B cell (primary cell): ENCODE measurements around the gene ANKRD29. TPM values are rescaled to one million over a fixed set of nuclear protein-coding genes. Genes with fewer than 3 reads are reported as not detected.

Source experiments
- ATAC-seq: fragments of 200-7000 bp; cut with Tn5 transposase; one replicate; pipeline ENCODE4 v1.10.0; 2021; ENCODE audit warnings: low read depth, mild to moderate bottlenecking, moderate number of reproducible peaks, moderate library complexity
- CTCF ChIA-PET: fragments of 350-600 bp; sonication (Branson Sonifier 250); formaldehyde crosslinking; loops from one replicate; lab custom pipeline; 2021; ENCODE audit warnings: antibody characterized with exemption, inconsistent platforms; lab: Charles Lee
- POLR2A ChIA-PET: fragments of 350-600 bp; sonication (Branson Sonifier 250); formaldehyde crosslinking; loops from one replicate; lab custom pipeline; 2021; ENCODE audit warnings: antibody characterized with exemption; lab: Charles Lee
- DNase-seq: peaks from one replicate; pipeline ENCODE4 v3.0.0; 2013
- H2AFZ ChIP-seq: 2 replicates; pipeline ENCODE4 v1.6.1; 2012; ENCODE audit warnings: mild to moderate bottlenecking, low read depth, low read length; ENCODE audit not compliant: insufficient read depth, poor library complexity, severe bottlenecking
- H3K27ac ChIP-seq, 2 donors: 1 replicate in 1 of 2; 2 replicates in 1 of 2; pipeline ENCODE4 v1.5.1; 2012 to 2013; ENCODE audit warnings: low read length in 2 of 2, mild to moderate bottlenecking in 2 of 2, moderate library complexity in 1 of 2
- H3K27me3 ChIP-seq, 4 experiments: fragments of 200-600 bp in 1 of 4; sonication (generic) in 1 of 4; replicated peaks in 1 of 4; 1 replicate in 2 of 4; 2 replicates in 2 of 4; pipeline versions ENCODE4 v1.6.1 to v1.7.0; 2013 to 2016; ENCODE audit warnings: low read length in 3 of 4, mild to moderate bottlenecking in 2 of 4, mixed read lengths in 1 of 4, moderate library complexity in 1 of 4; ENCODE audit not compliant: insufficient read depth in 4 of 4, control insufficient read depth in 3 of 4; ENCODE audit errors: control extremely low read depth in 1 of 4
- H3K36me3 ChIP-seq, 2 experiments: replicated peaks in 1 of 2; 1 replicate in 1 of 2; 2 replicates in 1 of 2; pipeline versions ENCODE4 v1.6.1 to v1.7.1; 2013; ENCODE audit warnings: low read length in 1 of 2; ENCODE audit not compliant: insufficient read depth in 2 of 2, control insufficient read depth in 1 of 2; ENCODE audit errors: control extremely low read depth in 1 of 2, extremely low read depth in 1 of 2
- H3K4me1 ChIP-seq, 2 donors: fragments of 200-600 bp in 1 of 2; sonication (generic) in 1 of 2; 1 replicate in 1 of 2; 2 replicates in 1 of 2; pipeline versions ENCODE4 v1.5.1 to v1.6.1; 2013 to 2017; ENCODE audit warnings: low read length in 2 of 2; ENCODE audit not compliant: control insufficient read depth in 2 of 2, insufficient read depth in 2 of 2
- H3K4me2 ChIP-seq: replicated peaks from 2 replicates; pipeline ENCODE3; 2012; ENCODE audit warnings: mild to moderate bottlenecking, low read depth, low read length; ENCODE audit not compliant: poor library complexity, severe bottlenecking
- H3K4me3 ChIP-seq, 5 experiments: fragments of 200-600 bp in 1 of 5; sonication (generic) in 1 of 5; 1 replicate in 3 of 5; 2 replicates in 2 of 5; pipeline versions ENCODE4 v1.5.1 to v1.7.0; 2011 to 2016; ENCODE audit warnings: low read length in 4 of 5, mild to moderate bottlenecking in 4 of 5, low read depth in 2 of 5, control low read depth in 1 of 5, moderate library complexity in 1 of 5; ENCODE audit not compliant: insufficient read depth in 1 of 5; ENCODE audit errors: control extremely low read depth in 1 of 5, extremely low read depth in 1 of 5
- H3K79me2 ChIP-seq: fragments of 200-600 bp; sonication (generic); one replicate; pipeline ENCODE4 v1.6.0; 2016; ENCODE audit warnings: low read length; ENCODE audit not compliant: control insufficient read depth, insufficient read depth
- H3K9ac ChIP-seq: fragments of 200-600 bp; sonication (generic); 2 replicates; pipeline ENCODE4 v1.6.1; 2017; ENCODE audit warnings: mild to moderate bottlenecking, low read length, moderate library complexity
- H3K9me3 ChIP-seq, 3 donors: one replicate each; pipeline versions ENCODE4 v1.6.1 to v1.7.1; 2013; ENCODE audit warnings: low read length in 2 of 3; ENCODE audit not compliant: control insufficient read depth in 2 of 3, insufficient read depth in 1 of 3; ENCODE audit errors: control extremely low read depth in 1 of 3
- H4K20me1 ChIP-seq: 2 replicates; pipeline ENCODE4 v1.6.0; 2012; ENCODE audit warnings: mild to moderate bottlenecking, low read length; ENCODE audit not compliant: insufficient read depth, control insufficient read depth, poor library complexity, severe bottlenecking
- H3K27ac Mint-ChIP-seq: one replicate; pipeline ENCODE4 v1.8.0; 2021; ENCODE audit warnings: mixed read lengths
- H3K27me3 Mint-ChIP-seq: one replicate; pipeline ENCODE4 v1.8.0; 2021; ENCODE audit warnings: mixed read lengths
- H3K4me1 Mint-ChIP-seq: one replicate; pipeline ENCODE4 v1.8.0; 2021; ENCODE audit warnings: mixed read lengths
- H3K4me3 Mint-ChIP-seq: one replicate; pipeline ENCODE4 v1.8.0; 2021; ENCODE audit warnings: mixed read lengths
- H3K9me3 Mint-ChIP-seq: one replicate; pipeline ENCODE4 v1.8.0; 2022; ENCODE audit warnings: mixed read lengths; ENCODE audit not compliant: insufficient read depth
- CTCF ChIP-seq: fragments of 200-600 bp; IDR thresholded peaks from one replicate; pipeline ENCODE4 v1.8.0; 2022; ENCODE audit warnings: antibody characterized with exemption, mild to moderate bottlenecking
- EZH2 ChIP-seq: IDR thresholded peaks from 2 replicates; pipeline ENCODE4 v1.6.1; 2012; ENCODE audit warnings: borderline replicate concordance, low read depth, mild to moderate bottlenecking, moderate library complexity, low read length; ENCODE audit not compliant: insufficient read depth, poor library complexity, severe bottlenecking
- WGBS: methylation state at CpG from one replicate; pipeline ENCODE4 v1.1.5; 2013; ENCODE audit warnings: missing lambda C conversion rate; ENCODE audit not compliant: insufficient coverage; 5-methylcytosine and 5-hydroxymethylcytosine counted together
- intact Hi-C: fragments of 100-400 bp; cut with micrococcal nuclease; formaldehyde crosslinking; loops from one replicate; pipeline ENCODE4 v1.10.0; 2022
- polyA plus RNA-seq: library from polyadenylated mRNA; depleted of rRNA; stranded (reverse); fragments of >200 nt; gene quantifications from 2 replicates; pipeline ENCODE4 v1.2.3, GENCODE V29; 2012
- total RNA-seq, 2 donors: library from RNA; stranded (reverse); fragments of 120-200 nt in 1 of 2; gene quantifications; 1 replicate in 1 of 2; 2 replicates in 1 of 2; pipeline versions ENCODE4 v1.2.3 to v1.2.4, GENCODE V29; 2013 to 2022

ANKRD29 gene
- total and polyA plus RNA-seq, 2 donors (not counting 1 experiment from before 2014, with no cell fraction given), result not detected

- no peak for TF ChIP-seq CTCF
- TF ChIP-seq EZH2, result no peak
- no peak overlapping the region for H2AFZ ChIP-seq
- no peaks in the 10 kb centered on the region for H4K20me1 ChIP-seq
- H3K4me1 Mint-ChIP-seq, result no peaks in the 10 kb centered on the region
- no peaks in the 10 kb centered on the region for H3K36me3 ChIP-seq
- no peaks in the 10 kb centered on the region for H3K4me1 ChIP-seq
- ChIA-PET CTCF (no interaction called here), POLR2A (no interaction called here)
- H3K27ac ChIP-seq, result no peak overlapping the region
- H3K27ac Mint-ChIP-seq, result no peak overlapping the region
- no peak overlapping the region for H3K4me3 Mint-ChIP-seq
- no peak for ATAC-seq
- H3K4me3 ChIP-seq, result no peak overlapping the region
- H3K4me2 ChIP-seq, result no peak overlapping the region
- WGBS, result 93% methylated on average over 3 of the region's 3 CpGs
- H3K9me3 Mint-ChIP-seq, result no peaks in the 10 kb centered on the region
- no peak for DNase-seq
- H3K27me3 ChIP-seq, result peaks cover 0 to 18% (median 1%) of the 10 kb centered on the region in 4 experiments
- no peaks in the 10 kb centered on the region for H3K79me2 ChIP-seq
- intact Hi-C loops, result no loop called here
- peaks cover 43% of the 10 kb centered on the region for H3K27me3 Mint-ChIP-seq
- peaks cover 0 to 4% (median 2%) of the 10 kb centered on the region in 3 donors for H3K9me3 ChIP-seq
- H3K9ac ChIP-seq, result no peak overlapping the region
These were observed 20.4 kb upstream of the ANKRD29 start for GRCh38 chr18:23683155-23683554.

DNA sequence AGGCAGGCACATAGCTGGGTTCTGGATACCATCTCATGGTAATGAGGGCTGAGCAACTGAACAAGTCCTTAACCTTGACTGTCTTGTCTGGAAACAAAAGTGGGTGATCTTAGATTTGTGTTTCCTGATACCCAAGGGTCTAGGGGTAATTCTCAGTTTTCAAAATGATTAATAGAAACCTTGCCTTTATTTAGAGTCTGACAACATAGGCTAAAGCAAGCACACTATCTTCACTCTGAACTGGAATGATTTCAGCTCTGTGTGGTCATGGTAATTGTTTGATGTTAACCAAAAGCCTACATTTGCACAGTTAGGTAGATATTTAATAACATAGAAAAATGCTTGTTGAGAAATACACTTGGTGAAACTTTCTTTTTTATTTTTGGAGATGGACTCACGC, 19.8 kb upstream of the ANKRD29 start:
- 100% methylated on average over 1 of the region's 1 CpG for WGBS
- H3K4me3 Mint-ChIP-seq, result no peak overlapping the region
- ATAC-seq, result no peak
- Histone ChIP-seq H3K4me1 (no peaks in the 10 kb centered on the region), H3K27ac (no peak overlapping the region), H3K4me3 (no peak overlapping the region), H3K4me2 (no peak overlapping the region), H3K9ac (no peak overlapping the region), H3K36me3 (no peaks in the 10 kb centered on the region), H3K27me3 (peaks cover 0 to 17% (median 0%) of the 10 kb centered on the region in 4 experiments), H3K9me3 (peaks cover 0 to 4% (median 2%) of the 10 kb centered on the region in 3 donors), H4K20me1 (no peaks in the 10 kb centered on the region), H2AFZ (no peak overlapping the region), H3K79me2 (no peaks in the 10 kb centered on the region)
- no peaks in the 10 kb centered on the region for H3K4me1 Mint-ChIP-seq
- intact Hi-C loops, result no loop called here
- DNase-seq, result no peak
- peaks cover 40% of the 10 kb centered on the region for H3K27me3 Mint-ChIP-seq
- ChIA-PET POLR2A (no interaction called here), CTCF (no interaction called here)
- TF ChIP-seq CTCF (no peak), EZH2 (no peak)
- no peaks in the 10 kb centered on the region for H3K9me3 Mint-ChIP-seq
- no peak overlapping the region for H3K27ac Mint-ChIP-seq
